SK-N-SH (cell line): ENCODE results near the gene CNGA1. TPM values are rescaled to one million over a fixed set of nuclear protein-coding genes. Genes with fewer than 3 reads are reported as not detected.
A peak's percentile ranks its signal among the peaks of the same experiment; 100 is the strongest.

Experiments used
- CTCF ChIA-PET: fragments of 300-600, 350-600 bp; formaldehyde crosslinking; extraction: SDS; loops from one replicate; lab custom pipeline; 2021; lab: Yijun Ruan, JAX
- POLR2A ChIA-PET: fragments of 350-600 bp; sonication (Branson Sonifier 250); formaldehyde crosslinking; extraction: SDS; loops from one replicate; lab custom pipeline; 2020; ENCODE audit warnings: antibody characterized with exemption, inconsistent platforms; lab: Yijun Ruan, JAX
- DNase-seq: peaks from one replicate; pipeline ENCODE4 v3.0.0; 2012
- H2AFZ ChIP-seq: fragments of 200-600 bp; sonication (generic); 2 replicates; pipeline ENCODE4 v1.8.1; 2016; ENCODE audit warnings: antibody characterized with exemption, mild to moderate bottlenecking, low read depth
- H3F3A ChIP-seq: fragments of 200-600 bp; sonication (generic); replicated peaks from 2 replicates; pipeline ENCODE3; 2016; ENCODE audit warnings: antibody characterized with exemption, mild to moderate bottlenecking; ENCODE audit not compliant: insufficient read depth
- H3K27ac ChIP-seq, 2 experiments: fragments of 200-500 bp in 1 of 2; fragments of 200-600 bp in 1 of 2; sonication (Bioruptor generic) in 1 of 2; sonication (generic), shearing (Covaris generic) in 1 of 2; 2 replicates each; pipeline versions ENCODE4 v1.5.1 to v1.6.1; 2014 to 2016; ENCODE audit warnings: low read depth in 2 of 2, inconsistent platforms in 1 of 2, low read length in 1 of 2, mild to moderate bottlenecking in 1 of 2, mixed read lengths in 1 of 2
- H3K27me3 ChIP-seq: fragments of 200-600 bp; sonication (generic), shearing (Covaris generic); 2 replicates; pipeline ENCODE4 v1.6.1; 2016; ENCODE audit warnings: mixed run types; ENCODE audit not compliant: insufficient read depth
- H3K36me3 ChIP-seq, 2 experiments: fragments of 200-500 bp in 1 of 2; fragments of 200-600 bp in 1 of 2; sonication (Bioruptor generic) in 1 of 2; sonication (generic) in 1 of 2; replicated peaks in 1 of 2; 2 replicates each; pipeline versions ENCODE3 to v1.5.1; 2014 to 2016; ENCODE audit warnings: low read length in 1 of 2, mild to moderate bottlenecking in 1 of 2; ENCODE audit not compliant: insufficient read depth in 2 of 2, control insufficient read depth in 1 of 2
- H3K4me1 ChIP-seq, 2 experiments: fragments of 200-500 bp in 1 of 2; fragments of 200-600 bp in 1 of 2; sonication (Bioruptor generic) in 1 of 2; sonication (generic), shearing (Covaris generic) in 1 of 2; 2 replicates each; pipeline versions ENCODE4 v1.5.1 to v1.6.1; 2014 to 2016; ENCODE audit warnings: low read depth in 1 of 2, low read length in 1 of 2, mixed run types in 1 of 2; ENCODE audit not compliant: insufficient read depth in 2 of 2, control insufficient read depth in 1 of 2
- H3K4me2 ChIP-seq: fragments of 200-600 bp; sonication (generic), shearing (Covaris generic); 2 replicates; pipeline ENCODE4 v1.6.1; 2017; ENCODE audit warnings: mixed run types
- H3K4me3 ChIP-seq, 2 experiments: fragments of 200-500 bp in 1 of 2; fragments of 200-600 bp in 1 of 2; sonication (Bioruptor generic) in 1 of 2; sonication (generic), shearing (Covaris generic) in 1 of 2; 2 replicates each; pipeline versions ENCODE4 v1.5.1 to v1.8.1; 2014 to 2016; ENCODE audit warnings: low read depth in 2 of 2, inconsistent platforms in 1 of 2, low read length in 1 of 2, mild to moderate bottlenecking in 1 of 2, mixed read lengths in 1 of 2, moderate library complexity in 1 of 2
- H3K79me2 ChIP-seq: fragments of 200-600 bp; sonication (generic); 2 replicates; pipeline ENCODE4 v1.8.1; 2017; ENCODE audit warnings: mild to moderate bottlenecking; ENCODE audit not compliant: insufficient read depth
- H3K9ac ChIP-seq: fragments of 200-600 bp; sonication (generic); 2 replicates; pipeline ENCODE4 v1.6.1; 2017; ENCODE audit warnings: mixed run types
- H3K9me2 ChIP-seq: fragments of 200-600 bp; sonication (generic); 2 replicates; pipeline ENCODE4 v1.6.1; 2017; ENCODE audit warnings: mixed run types
- H3K9me3 ChIP-seq: fragments of 200-600 bp; sonication (generic); 2 replicates; pipeline ENCODE4 v1.6.1; 2017; ENCODE audit warnings: mixed run types, mild to moderate bottlenecking, moderate library complexity
- H4K20me1 ChIP-seq: fragments of 200-600 bp; sonication (generic); 2 replicates; pipeline ENCODE4 v1.6.1; 2017; ENCODE audit warnings: mild to moderate bottlenecking, mixed run types; ENCODE audit not compliant: insufficient read depth
- CHD2 ChIP-seq: fragments of 150-350 bp; IDR thresholded peaks from 2 replicates; pipeline ENCODE4 v1.6.1; 2018; ENCODE audit warnings: low read length; ENCODE audit not compliant: partially characterized antibody
- ELF1 ChIP-seq: IDR thresholded peaks from 2 replicates; pipeline ENCODE4 v1.4.0; 2012
- EZH2phosphoT487 ChIP-seq: fragments of 200-600 bp; sonication (generic); IDR thresholded peaks from 2 replicates; pipeline ENCODE4 v1.6.1; 2017; ENCODE audit warnings: low read depth, mixed run types, mild to moderate bottlenecking, antibody characterized with exemption, moderate library complexity, borderline replicate concordance
- FOSL2 ChIP-seq: IDR thresholded peaks from 2 replicates; pipeline ENCODE4 v1.4.0; 2012; ENCODE audit warnings: low read depth, mild to moderate bottlenecking, moderate library complexity, borderline replicate concordance
- GATA2 ChIP-seq: sonication (generic); formaldehyde crosslinking; IDR thresholded peaks from 2 replicates; pipeline ENCODE4 v1.5.0; 2020; ENCODE audit warnings: mild to moderate bottlenecking, missing genetic modification reagents
- IRF3 ChIP-seq: fragments of 150-350 bp; IDR thresholded peaks from 2 replicates; pipeline ENCODE4 v1.6.1; 2016; ENCODE audit warnings: mild to moderate bottlenecking, low read depth, low read length
- MAX ChIP-seq: IDR thresholded peaks from 2 replicates; pipeline ENCODE4 v1.4.0; 2012; ENCODE audit warnings: low read depth
- MXI1 ChIP-seq: IDR thresholded peaks from 2 replicates; pipeline ENCODE4 v1.6.1; 2012; ENCODE audit warnings: mild to moderate bottlenecking, low read depth, low read length, improper control_type of control experiment
- NRF1 ChIP-seq: IDR thresholded peaks from 2 replicates; pipeline ENCODE4 v1.6.1; 2012; ENCODE audit warnings: low read depth, mild to moderate bottlenecking, low read length
- PBX3 ChIP-seq: IDR thresholded peaks from 2 replicates; pipeline ENCODE4; 2012
- RAD21 ChIP-seq: IDR thresholded peaks from 2 replicates; pipeline ENCODE4 v1.6.1; 2012; ENCODE audit warnings: mild to moderate bottlenecking, low read length
- RXRA ChIP-seq: IDR thresholded peaks from 2 replicates; pipeline ENCODE4 v1.4.0; 2012; ENCODE audit warnings: low read depth, mild to moderate bottlenecking, borderline replicate concordance
- SIN3A ChIP-seq: IDR thresholded peaks from 2 replicates; pipeline ENCODE4 v1.6.1; 2012; ENCODE audit warnings: low read depth, mild to moderate bottlenecking, low read length, moderate library complexity, borderline replicate concordance
- SMC3 ChIP-seq: IDR thresholded peaks from 2 replicates; pipeline ENCODE4 v1.6.1; 2012; ENCODE audit warnings: low read depth, low read length, improper control_type of control experiment
- TCF12 ChIP-seq: IDR thresholded peaks from 2 replicates; pipeline ENCODE4 v1.4.0; 2012
- TEAD4 ChIP-seq: IDR thresholded peaks from 2 replicates; pipeline ENCODE4 v1.4.0; 2012; ENCODE audit warnings: mild to moderate bottlenecking, borderline replicate concordance; ENCODE audit not compliant: insufficient read depth
- WGBS: methylation state at CpG from one replicate; pipeline ENCODE4 v1.1.6; 2017; ENCODE audit warnings: low lambda C conversion rate; 5-methylcytosine and 5-hydroxymethylcytosine counted together
- polyA plus RNA-seq, 3 experiments: library from polyadenylated mRNA; depleted of rRNA; stranded (reverse); fragments of >200 nt; gene quantifications; 2 replicates each; pipeline ENCODE4 v1.2.3, GENCODE V29; 2012
- TF ChIP-seq, protein P1 (sequence below): fragments of 200-600 bp; sonication (generic); IDR thresholded peaks from 2 replicates; pipeline ENCODE4 v1.6.1; 2017; ENCODE audit warnings: antibody characterized with exemption, mild to moderate bottlenecking, moderate library complexity
- TF ChIP-seq, protein P2 (sequence below): IDR thresholded peaks from 2 replicates; pipeline ENCODE4 v1.6.1; 2012; ENCODE audit warnings: mild to moderate bottlenecking, low read depth, low read length, moderate library complexity
- TF ChIP-seq, protein P3 (sequence below): IDR thresholded peaks from 2 replicates; pipeline ENCODE4 v1.4.0; 2012; ENCODE audit warnings: low read depth, borderline replicate concordance
- TF ChIP-seq, protein P4 (sequence below): fragments of 150-350 bp; IDR thresholded peaks from 2 replicates; pipeline ENCODE4 v1.6.1; 2017; ENCODE audit warnings: antibody characterized with exemption, low read length, low read depth, borderline replicate concordance

Gene CNGA1
- 0.23 and 0.45 TPM in 2 replicates for polyA plus RNA-seq (2012; rRNA removed)
- polyA plus RNA-seq (2012; cell fraction: cytosol; rRNA removed) = 0.33 and 0.70 TPM in 2 replicates
- polyA plus RNA-seq (2012; cell fraction: nucleus; rRNA removed) = 0.20 and 0.39 TPM in 2 replicates

DNA sequence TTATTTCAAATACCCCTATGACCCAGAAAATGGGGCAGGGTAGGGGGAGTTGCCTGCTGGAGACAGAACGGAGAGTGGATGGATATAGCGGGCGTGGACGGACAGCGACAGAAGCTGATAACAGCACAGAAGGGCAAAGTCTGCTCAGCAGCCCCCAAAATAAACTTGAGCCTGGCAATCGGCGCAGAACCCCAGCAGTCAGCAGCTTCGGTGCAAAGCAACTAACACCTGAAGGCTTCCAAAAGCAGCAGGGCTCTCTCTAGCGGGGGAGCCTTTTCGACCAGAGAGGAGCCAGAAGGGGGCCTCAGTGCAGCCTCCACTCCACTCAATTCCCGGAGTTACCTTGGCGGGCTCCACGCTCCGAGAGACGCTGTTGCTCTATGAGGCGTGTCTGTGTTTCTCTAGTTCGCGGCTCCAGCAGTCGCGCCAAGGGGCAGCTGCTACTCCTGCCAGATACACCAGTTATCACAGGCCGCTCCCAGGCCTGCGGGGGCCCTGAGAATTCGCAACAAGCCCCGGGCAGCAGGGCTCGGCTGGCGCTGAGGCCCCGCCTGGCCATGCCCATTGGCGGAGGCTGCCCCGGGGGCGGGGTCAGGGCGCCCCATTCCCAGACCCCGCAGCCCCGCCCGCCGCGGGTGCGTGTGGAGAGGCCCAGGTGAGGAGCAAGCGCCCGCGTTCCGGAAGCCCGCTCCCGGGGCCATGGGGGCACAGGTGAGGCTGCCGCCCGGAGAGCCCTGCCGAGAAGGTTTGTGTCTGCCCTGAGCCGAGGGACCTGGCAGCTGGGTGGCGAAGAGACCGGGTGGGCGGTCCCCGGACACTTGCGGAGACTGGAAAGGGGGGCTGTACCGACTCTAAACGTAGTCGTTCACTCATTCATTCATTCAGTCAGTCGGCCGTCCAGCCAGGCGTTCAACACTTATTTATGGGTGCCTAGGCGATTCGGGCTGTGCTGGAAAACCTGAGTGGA, at the start of gene CNGA1, which contains the start of gene NIPAL1:
CNGA1 (minus strand) TSS at position 541 of the 967 bp plus-strand sequence. CDS start 63,992 bp downstream, outside the sequence.
NIPAL1 (plus strand) TSS at position 632 of the 967 bp plus-strand sequence; CDS start at position 700, 68 bp downstream.
- H3K9ac ChIP-seq = peak within 1 kb of the TSS; percentile 70
- DNase-seq = peak; percentile 94
- H4K20me1 ChIP-seq = no peaks in the 10 kb centered on the region
- no peaks in the 10 kb centered on the region for H3K79me2 ChIP-seq
- peak within 1 kb of the TSS in 1 of 2 experiments; percentile 51; a peak in 3 of 4 replicates for H3K27ac ChIP-seq
- no peaks in the 10 kb centered on the region for H3K27me3 ChIP-seq
- no peaks in the 10 kb centered on the region for H3K9me2 ChIP-seq
- H3K4me1 ChIP-seq = peaks cover 0 to 10% of the 10 kb centered on the region in 2 experiments; a peak in 1 of 4 replicates
- H3K4me2 ChIP-seq = peak within 1 kb of the TSS; percentile 85
- ChIA-PET POLR2A (no interaction called here), CTCF (interaction anchor here (0.8 to 1.7 kb wide), 8 partner anchors 14 to 175 kb away, joined by 3 to 10 read pairs (median 3); no protein-coding TSS in a partner anchor)
- WGBS = 5% methylated on average over 24 of the region's 60 CpGs
- peak within 1 kb of the TSS; percentile 89 for H2AFZ ChIP-seq
- H3K4me3 ChIP-seq = peak within 1 kb of the TSS; percentile 87 to 88
- no peaks in the 10 kb centered on the region for H3K36me3 ChIP-seq
- H3F3A ChIP-seq = peaks cover 6% of the 10 kb centered on the region
- no peaks in the 10 kb centered on the region for H3K9me3 ChIP-seq
- TF ChIP-seq NRF1 (peak; percentile 12; the same call in 1 of the 2 replicates), GATA2 (CRISPR knock-in tag) (no peak), SMC3 (peak; percentile 32; the same call in 1 of the 2 replicates), EZH2phosphoT487 (no peak), MXI1 (0 out of 2 replicates have a peak, but pooled peaks have one; percentile 44), TEAD4 (no peak), MAX (peak; percentile 20; the same call in 1 of the 2 replicates), PBX3 (no peak), IRF3 (no peak), TCF12 (no peak), ELF1 (no peak), RAD21 (peak; percentile 40), FOSL2 (no peak), RXRA (no peak), SIN3A (no peak; the same call in 1 of the 2 replicates), CHD2 (no peak)
- TF ChIP-seq, protein P1, sequence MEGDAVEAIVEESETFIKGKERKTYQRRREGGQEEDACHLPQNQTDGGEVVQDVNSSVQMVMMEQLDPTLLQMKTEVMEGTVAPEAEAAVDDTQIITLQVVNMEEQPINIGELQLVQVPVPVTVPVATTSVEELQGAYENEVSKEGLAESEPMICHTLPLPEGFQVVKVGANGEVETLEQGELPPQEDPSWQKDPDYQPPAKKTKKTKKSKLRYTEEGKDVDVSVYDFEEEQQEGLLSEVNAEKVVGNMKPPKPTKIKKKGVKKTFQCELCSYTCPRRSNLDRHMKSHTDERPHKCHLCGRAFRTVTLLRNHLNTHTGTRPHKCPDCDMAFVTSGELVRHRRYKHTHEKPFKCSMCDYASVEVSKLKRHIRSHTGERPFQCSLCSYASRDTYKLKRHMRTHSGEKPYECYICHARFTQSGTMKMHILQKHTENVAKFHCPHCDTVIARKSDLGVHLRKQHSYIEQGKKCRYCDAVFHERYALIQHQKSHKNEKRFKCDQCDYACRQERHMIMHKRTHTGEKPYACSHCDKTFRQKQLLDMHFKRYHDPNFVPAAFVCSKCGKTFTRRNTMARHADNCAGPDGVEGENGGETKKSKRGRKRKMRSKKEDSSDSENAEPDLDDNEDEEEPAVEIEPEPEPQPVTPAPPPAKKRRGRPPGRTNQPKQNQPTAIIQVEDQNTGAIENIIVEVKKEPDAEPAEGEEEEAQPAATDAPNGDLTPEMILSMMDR = peak; percentile 58
- TF ChIP-seq, protein P2, sequence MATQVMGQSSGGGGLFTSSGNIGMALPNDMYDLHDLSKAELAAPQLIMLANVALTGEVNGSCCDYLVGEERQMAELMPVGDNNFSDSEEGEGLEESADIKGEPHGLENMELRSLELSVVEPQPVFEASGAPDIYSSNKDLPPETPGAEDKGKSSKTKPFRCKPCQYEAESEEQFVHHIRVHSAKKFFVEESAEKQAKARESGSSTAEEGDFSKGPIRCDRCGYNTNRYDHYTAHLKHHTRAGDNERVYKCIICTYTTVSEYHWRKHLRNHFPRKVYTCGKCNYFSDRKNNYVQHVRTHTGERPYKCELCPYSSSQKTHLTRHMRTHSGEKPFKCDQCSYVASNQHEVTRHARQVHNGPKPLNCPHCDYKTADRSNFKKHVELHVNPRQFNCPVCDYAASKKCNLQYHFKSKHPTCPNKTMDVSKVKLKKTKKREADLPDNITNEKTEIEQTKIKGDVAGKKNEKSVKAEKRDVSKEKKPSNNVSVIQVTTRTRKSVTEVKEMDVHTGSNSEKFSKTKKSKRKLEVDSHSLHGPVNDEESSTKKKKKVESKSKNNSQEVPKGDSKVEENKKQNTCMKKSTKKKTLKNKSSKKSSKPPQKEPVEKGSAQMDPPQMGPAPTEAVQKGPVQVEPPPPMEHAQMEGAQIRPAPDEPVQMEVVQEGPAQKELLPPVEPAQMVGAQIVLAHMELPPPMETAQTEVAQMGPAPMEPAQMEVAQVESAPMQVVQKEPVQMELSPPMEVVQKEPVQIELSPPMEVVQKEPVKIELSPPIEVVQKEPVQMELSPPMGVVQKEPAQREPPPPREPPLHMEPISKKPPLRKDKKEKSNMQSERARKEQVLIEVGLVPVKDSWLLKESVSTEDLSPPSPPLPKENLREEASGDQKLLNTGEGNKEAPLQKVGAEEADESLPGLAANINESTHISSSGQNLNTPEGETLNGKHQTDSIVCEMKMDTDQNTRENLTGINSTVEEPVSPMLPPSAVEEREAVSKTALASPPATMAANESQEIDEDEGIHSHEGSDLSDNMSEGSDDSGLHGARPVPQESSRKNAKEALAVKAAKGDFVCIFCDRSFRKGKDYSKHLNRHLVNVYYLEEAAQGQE = no peak
- TF ChIP-seq, protein P3, sequence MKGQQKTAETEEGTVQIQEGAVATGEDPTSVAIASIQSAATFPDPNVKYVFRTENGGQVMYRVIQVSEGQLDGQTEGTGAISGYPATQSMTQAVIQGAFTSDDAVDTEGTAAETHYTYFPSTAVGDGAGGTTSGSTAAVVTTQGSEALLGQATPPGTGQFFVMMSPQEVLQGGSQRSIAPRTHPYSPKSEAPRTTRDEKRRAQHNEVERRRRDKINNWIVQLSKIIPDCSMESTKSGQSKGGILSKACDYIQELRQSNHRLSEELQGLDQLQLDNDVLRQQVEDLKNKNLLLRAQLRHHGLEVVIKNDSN = no peak
- TF ChIP-seq, protein P4, sequence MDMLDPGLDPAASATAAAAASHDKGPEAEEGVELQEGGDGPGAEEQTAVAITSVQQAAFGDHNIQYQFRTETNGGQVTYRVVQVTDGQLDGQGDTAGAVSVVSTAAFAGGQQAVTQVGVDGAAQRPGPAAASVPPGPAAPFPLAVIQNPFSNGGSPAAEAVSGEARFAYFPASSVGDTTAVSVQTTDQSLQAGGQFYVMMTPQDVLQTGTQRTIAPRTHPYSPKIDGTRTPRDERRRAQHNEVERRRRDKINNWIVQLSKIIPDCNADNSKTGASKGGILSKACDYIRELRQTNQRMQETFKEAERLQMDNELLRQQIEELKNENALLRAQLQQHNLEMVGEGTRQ = no peak
